GM13976 (cell line): ENCODE measurements around the gene SCN1A.
"Not testable (repeated sequence)": the region's sequence is repeated elsewhere in the genome, so short reads cannot be mapped to it uniquely, and the experiment has no call there.

Experiments
- DNase-seq: peaks from one replicate; pipeline ENCODE4 v3.0.0; 2012; ENCODE audit warnings: low spot score
- in situ Hi-C: fragments of 300-500 bp; cut with MboI; formaldehyde crosslinking; loops from one replicate; pipeline ENCODE4 v1.12.0; 2022; ENCODE audit warnings: low sequenced_read_pairs, mixed read lengths, inconsistent platforms; ENCODE audit not compliant: unreplicated experiment
- TF ChIP-seq, protein P1 (sequence below): IDR thresholded peaks from 2 replicates; pipeline ENCODE4 v1.5.1; 2012; ENCODE audit warnings: borderline replicate concordance, mild to moderate bottlenecking; ENCODE audit not compliant: insufficient read depth; ENCODE audit errors: extremely low read depth, missing control alignments, control extremely low read depth

Gene SCN1A

GRCh38 chr2:166112193-166112605 lies 15.6 kb downstream of the SCN1A start:
- in situ Hi-C loops: no loop called here
- TF ChIP-seq, protein P1, sequence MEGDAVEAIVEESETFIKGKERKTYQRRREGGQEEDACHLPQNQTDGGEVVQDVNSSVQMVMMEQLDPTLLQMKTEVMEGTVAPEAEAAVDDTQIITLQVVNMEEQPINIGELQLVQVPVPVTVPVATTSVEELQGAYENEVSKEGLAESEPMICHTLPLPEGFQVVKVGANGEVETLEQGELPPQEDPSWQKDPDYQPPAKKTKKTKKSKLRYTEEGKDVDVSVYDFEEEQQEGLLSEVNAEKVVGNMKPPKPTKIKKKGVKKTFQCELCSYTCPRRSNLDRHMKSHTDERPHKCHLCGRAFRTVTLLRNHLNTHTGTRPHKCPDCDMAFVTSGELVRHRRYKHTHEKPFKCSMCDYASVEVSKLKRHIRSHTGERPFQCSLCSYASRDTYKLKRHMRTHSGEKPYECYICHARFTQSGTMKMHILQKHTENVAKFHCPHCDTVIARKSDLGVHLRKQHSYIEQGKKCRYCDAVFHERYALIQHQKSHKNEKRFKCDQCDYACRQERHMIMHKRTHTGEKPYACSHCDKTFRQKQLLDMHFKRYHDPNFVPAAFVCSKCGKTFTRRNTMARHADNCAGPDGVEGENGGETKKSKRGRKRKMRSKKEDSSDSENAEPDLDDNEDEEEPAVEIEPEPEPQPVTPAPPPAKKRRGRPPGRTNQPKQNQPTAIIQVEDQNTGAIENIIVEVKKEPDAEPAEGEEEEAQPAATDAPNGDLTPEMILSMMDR: no peak
- DNase-seq: no peak

- in situ Hi-C loops: no loop called here
- DNase-seq: no peak
- TF ChIP-seq, protein P1: no peak
These were observed 21.3 kb downstream of the SCN1A start for GRCh38 chr2:166106431-166107015.

DNA sequence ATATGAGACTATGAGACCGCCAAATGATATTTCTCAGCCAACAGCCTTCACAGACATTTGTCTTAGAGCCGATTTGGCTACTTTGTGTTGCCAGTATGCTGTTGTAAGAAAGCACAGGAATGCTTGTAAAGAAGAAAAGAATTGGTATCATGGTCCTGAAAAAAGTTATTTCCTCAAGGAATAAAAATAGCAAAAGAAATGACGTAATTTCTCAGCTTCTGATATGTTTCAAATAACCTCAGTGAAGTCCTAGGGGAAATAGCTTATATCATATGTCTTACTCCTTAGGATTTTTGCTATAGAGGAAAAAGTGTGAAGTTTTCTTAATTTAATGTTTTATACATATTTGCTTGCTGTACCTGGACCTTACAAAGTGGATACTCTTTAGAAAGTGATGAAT lies 23.0 kb downstream of the SCN1A start:
- in situ Hi-C loops: no loop called here
- no peak for DNase-seq

DNA sequence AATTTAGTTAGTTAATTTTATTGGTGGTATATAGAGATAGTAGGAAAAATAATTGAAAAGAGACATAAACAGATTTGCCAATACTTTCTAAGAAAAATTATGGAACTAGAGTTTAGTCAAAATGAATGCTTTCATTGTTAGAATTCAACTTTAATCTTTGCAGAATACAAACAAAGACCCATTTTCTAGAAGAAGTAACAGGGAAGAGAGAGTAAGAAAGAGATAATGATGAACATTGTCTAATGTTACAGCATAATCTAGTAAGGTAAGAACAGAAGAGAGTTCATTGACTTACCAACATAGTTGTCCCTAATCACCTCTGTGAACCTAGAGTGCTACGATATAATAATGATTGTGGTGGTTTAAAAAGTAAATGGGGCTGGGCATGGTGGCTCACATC lies 23.7 kb downstream of the SCN1A start:
- in situ Hi-C loops: no loop called here
- TF ChIP-seq, protein P1: no peak
- DNase-seq: no peak

More for the DNA sequence above, 23.0 kb downstream of the SCN1A start:
- TF ChIP-seq, protein P1: no peak

DNA sequence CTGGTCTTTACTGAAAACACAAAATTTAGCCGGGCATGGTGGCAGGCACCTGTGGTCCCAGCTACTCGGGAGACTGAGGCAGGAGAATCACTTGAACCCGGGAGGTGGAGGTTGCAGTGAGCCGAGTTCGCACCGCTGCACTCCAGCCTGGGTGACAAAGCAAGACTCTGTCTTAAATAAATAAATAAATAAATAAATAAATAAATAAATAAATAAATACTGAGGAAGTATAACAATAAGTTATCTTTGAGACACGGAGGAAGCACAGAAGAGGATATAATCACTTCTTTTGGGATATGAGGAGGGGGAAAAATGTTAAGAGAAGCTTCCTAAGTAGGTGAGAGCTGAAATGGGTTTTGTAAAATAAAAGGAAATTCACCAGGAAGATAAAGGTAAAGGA lies 24.5 kb downstream of the SCN1A start:
- in situ Hi-C loops, DNase-seq: not testable (repeated sequence)

DNA sequence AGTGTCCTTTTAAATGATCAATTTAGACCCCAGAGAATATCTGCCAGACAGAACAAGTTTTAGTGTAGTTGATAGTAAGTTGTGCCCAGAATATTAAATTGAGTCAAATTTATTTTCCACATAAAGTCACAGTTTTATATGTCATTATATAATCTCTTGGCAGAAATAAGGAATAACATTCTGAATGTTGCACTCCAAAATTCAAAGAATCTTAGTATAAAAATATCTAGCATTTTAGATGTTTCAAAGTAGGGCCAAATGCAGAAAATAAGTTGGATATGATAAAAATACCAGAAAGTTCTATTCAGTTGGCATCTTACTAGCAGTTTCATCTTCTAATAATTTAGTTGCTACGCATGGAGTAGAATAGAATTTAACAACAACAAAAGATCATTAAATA lies 33.5 kb downstream of the SCN1A start:
- TF ChIP-seq, protein P1: no peak

DNA sequence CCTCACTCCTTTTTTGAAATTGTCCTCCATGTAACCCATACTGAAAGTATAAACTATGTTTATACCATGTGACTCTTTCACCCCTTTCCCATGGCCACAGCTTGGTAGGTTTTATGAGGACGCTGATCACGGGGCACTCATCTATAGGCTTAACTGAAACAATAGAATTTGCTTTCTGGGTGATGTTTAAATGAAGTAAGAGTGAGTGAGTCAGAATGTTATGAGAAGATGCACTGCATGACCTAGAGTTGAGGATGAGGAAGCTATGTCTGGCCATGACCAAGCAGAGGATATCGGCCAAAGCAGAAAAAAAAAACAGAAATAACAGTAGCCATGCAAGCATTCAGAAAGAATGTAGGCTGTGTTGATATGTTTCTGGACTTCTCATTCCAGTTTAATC lies 34.9 kb downstream of the SCN1A start:
- in situ Hi-C loops: no loop called here
- TF ChIP-seq, protein P1: no peak
- no peak for DNase-seq

More for the DNA sequence above, 33.5 kb downstream of the SCN1A start:
- in situ Hi-C loops: no loop called here
- DNase-seq: no peak
